Measurements from ENCODE around the gene GTF2H1.
"Not testable (repeated sequence)": the region's sequence is repeated elsewhere in the genome, so short reads cannot be mapped to it uniquely, and the experiment has no call there.

Gene GTF2H1

GRCh38 chr11:18375941-18376340 is 53.6 kb downstream of the GTF2H1 start:
- DNase-seq (ENCODE audit: low read depth), result no peak

- no peak for DNase-seq (ENCODE audit: low read depth)
Measured at GRCh38 chr11:18379201-18379600, 56.8 kb downstream of the GTF2H1 start.

GRCh38 chr11:18383388-18384156 is 61.2 kb downstream of the GTF2H1 start:
- DNase-seq (ENCODE audit: low read depth), result peak; percentile 99

GRCh38 chr11:18384157-18384641 is 61.8 kb downstream of the GTF2H1 start:
- peak; percentile 64 for DNase-seq (ENCODE audit: low read depth)

- no peak for DNase-seq (ENCODE audit: low read depth)
Measured at GRCh38 chr11:18390088-18390487, 67.7 kb downstream of the GTF2H1 start.

DNA sequence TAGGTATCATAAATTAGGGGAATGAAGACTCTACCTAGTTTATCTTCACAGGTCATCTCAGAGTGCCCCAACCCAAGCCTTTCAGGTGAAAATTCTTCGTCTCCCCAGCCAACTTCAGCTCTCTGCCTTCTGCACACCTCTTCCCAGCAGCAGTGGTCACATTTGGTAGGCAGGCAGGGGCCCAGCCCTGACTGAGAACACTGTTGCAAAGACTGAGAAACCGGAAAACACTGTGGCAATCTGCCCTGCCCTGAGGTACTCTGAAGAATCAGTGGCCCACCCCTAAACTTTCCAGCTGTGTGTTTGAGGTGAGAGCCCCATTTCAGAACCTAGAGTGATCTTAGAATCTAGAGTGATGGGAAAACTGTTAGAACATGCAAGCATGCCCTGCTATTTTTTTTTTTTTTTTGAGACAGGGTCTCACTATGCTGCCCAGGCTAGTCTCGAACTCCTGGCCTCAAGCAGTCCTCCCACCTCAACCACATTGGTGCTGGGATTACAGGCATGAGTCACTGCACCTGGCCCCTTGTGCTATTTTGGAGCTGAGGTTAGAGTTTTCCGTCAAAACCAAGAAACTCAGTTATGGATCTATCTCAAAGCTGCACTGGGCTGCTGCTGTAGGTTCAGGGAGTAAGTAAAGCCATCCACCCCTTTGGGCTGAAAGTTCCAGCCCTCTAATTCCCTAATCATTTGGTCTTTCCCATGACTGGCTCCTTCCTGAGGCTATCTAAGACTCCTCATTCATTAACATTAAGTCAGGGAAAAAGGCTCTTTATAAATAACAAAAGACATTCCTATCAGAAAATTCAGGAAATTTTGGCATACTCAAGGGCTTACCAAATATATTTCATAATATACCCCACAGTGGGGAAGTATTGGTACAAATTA is 70.3 kb downstream of the GTF2H1 start:
- no peak for DNase-seq (ENCODE audit: low read depth)

GRCh38 chr11:18393581-18394274 is 71.4 kb downstream of the GTF2H1 start:
- DNase-seq (ENCODE audit: low read depth), result peak; percentile 64

DNA sequence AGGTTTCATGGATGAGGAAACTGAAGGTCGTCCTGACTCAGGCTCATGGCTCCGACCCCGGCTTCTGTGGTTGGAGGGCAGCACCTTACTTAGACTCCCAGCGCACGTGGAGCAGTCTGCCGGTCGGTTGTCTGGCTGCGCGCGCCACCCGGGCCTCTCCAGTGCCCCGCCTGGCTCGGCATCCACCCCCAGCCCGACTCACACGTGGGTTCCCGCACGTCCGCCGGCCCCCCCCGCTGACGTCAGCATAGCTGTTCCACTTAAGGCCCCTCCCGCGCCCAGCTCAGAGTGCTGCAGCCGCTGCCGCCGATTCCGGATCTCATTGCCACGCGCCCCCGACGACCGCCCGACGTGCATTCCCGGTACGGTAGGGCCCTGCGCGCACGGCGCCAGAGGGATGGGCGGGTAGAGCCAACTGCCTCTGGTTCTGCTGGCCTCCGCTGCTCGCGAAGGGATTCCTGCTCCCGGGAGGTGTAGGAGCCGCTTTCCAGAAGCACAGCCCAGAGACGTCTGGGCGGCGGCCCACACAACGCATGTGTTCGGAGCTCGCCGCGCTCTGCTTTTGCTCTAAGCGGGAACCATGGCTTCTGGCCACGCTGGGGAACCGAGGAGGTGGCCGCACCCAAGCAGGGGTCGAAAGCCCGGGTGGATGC is 72.0 kb downstream of the GTF2H1 start, which contains the start of gene LDHA:
TSS of gene LDHA (plus strand) at position 289 of the 653 bp plus-strand sequence. CDS start 2,280 bp downstream, outside the sequence.
- DNase-seq (ENCODE audit: low read depth), result peak; percentile 80

DNA sequence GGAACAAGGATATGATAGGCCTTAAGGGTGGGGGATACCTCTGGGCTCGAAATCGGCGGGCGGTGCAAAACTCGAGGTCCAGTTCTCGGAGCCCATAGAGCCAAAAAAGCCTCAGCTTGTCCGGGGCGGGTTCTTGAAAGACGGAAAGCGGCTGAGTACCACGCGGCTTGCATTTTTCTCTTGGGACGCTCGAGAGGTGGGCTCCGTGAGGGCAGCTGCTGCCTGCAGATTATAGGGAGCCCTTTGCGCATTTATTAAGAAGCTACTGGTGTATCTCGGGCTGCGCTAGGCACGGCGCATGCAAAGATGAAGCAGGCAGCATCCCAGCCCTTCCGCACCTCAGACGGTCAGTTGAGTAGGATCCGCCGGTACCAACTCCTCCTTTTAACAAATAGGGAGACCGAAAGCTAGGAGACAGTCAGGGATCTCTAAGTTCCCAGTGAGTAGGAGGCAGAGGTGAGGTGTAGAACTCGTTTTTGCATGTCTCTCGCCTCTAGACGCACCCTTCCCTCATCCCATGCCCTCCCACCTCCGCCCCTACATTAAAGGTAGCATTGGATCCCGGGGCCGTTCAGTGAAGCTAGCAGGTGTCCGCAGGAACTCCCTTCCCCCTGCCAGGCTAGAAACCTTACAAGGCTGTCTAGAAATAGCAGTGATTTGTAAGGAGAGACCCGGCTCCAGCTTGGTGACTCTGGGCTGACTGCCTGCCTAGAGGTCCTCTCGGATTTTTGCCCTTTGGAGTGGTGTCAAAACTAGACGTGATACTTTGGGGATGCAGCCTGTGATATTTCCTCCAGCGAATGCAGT is 72.8 kb downstream of the GTF2H1 start:
- DNase-seq (ENCODE audit: low read depth), result no peak

- DNase-seq (ENCODE audit: low read depth), result peak; percentile 99
Measured at GRCh38 chr11:18395735-18396504, 73.6 kb downstream of the GTF2H1 start.

- no peak for DNase-seq (ENCODE audit: low read depth)
Measured at GRCh38 chr11:18397921-18398320, 75.6 kb downstream of the GTF2H1 start.

DNA sequence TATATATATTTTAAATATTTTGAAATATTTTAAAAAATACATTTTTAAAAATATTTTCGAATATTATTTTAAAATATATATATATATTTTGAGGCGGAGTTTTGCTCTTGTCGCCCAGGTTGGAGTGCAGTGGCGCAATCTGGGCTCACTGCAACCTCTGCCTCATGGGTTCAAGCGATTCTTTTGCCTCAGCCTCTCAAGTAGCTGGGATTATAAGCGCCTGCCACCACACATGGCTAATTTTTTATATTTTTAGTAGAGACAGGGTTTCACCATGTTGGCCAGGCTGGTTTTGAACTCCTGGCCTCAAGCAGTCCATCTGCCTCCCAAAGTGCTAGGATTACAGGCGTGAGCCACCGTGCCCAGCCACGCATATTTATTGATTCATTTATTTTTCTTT is 78.7 kb downstream of the GTF2H1 start:
- DNase-seq (ENCODE audit: low read depth), result not testable (repeated sequence)

- no peak for DNase-seq (ENCODE audit: low read depth)
Measured at GRCh38 chr11:18404062-18404461, 81.7 kb downstream of the GTF2H1 start.

GRCh38 chr11:18407400-18407799 is 85.0 kb downstream of the GTF2H1 start:
- DNase-seq (ENCODE audit: low read depth), result not testable (repeated sequence)

DNA sequence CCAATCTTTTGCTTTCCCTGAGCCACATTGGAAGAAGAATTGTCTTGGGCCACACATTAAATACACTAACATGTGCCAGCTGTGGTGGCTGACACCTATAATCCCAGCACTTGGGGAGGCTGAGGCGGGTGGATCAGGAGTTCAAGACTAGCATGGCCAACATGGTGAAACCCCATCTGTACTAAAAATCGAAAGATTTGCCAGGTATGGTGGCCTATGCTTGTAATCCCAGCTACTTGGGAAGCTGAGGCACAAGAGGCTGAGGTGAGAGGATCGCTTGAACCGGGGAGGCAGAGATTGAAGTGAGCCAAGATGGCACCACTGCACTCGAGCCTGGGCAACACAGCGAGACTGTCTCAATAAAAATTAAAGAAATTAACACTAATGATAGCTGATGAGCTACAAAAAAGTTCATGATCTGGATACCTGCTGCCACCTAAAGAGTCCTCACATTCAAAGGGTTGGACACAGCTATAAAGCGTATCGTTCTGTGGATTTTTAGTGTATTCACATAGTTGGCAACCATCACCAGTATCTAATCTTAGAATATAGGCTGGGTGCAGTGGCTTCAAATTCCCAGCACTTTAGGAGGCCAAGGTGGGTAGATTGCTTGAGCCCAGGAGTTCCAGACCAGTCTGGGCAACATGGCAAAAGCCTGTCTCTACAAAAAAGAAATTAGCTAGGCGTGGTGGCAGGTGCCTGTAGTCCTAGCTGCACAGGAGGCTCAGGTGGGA is 86.4 kb downstream of the GTF2H1 start:
- DNase-seq (ENCODE audit: low read depth), result no peak

DNA sequence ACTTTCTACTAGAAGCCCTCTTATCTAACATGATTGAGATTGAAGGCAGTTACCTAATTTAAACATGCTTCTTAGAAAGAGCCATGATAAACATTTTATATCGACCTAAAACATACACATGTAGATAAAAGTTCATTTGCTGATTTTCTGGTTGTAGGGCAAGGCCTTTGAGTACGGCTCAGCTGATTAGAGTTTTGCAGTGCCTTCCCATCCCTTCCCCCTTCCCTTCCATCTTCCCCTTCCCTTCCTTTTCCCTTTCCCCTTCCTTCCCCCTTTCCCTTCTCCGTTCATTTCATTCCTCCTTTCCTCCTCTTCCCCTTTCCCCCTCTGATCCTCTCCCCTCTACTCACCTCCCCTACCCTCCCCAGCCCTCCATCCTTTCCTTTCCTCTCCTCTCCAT is 94.1 kb downstream of the GTF2H1 start:
- no peak for DNase-seq (ENCODE audit: low read depth)
